K562 (cell line): ENCODE data around the gene TMEM127. TPM values are rescaled to one million over a fixed set of nuclear protein-coding genes. Genes with fewer than 3 reads are reported as not detected.

Source experiments
- ATAC-seq: fragments of 200-7000 bp; cut with Tn5 transposase; 3 replicates; pipeline ENCODE4 v1.9.1; 2020; ENCODE audit warnings: moderate library complexity
- BruUV-seq: library from RNA; stranded (reverse); fragments of 400-500 nt; replicated peaks from 2 replicates; lab custom pipeline; 2021; lab: Mats Ljungman, UMichigan
- CTCF ChIA-PET: fragments of 300-600 bp; formaldehyde crosslinking; extraction: SDS; loops from one replicate; lab custom pipeline; 2021; ENCODE audit warnings: low intra/inter-chr PET ratio; lab: Yijun Ruan, JAX
- POLR2A ChIA-PET: fragments of 300-600, 350-650 bp; sonication (Branson Sonifier 250); formaldehyde crosslinking; extraction: SDS; loops from one replicate; lab custom pipeline; 2021; ENCODE audit warnings: antibody characterized with exemption, inconsistent platforms; lab: Yijun Ruan, JAX
- DNase-seq, 4 experiments: peaks; one replicate each; pipeline versions ENCODE4 v3.0.0 to v3.0.0-alpha.2; 2011 to 2018; ENCODE audit warnings: low spot score in 3 of 4, mixed read lengths in 3 of 4; ENCODE audit errors: extremely low read depth in 1 of 4
- FAIRE-seq: peaks from 2 replicates; lab custom pipeline; 2011; peaks lifted over from hg19 to GRCh38; lab: Jason Lieb, UNC
- H2AFZ ChIP-seq: 2 replicates; pipeline ENCODE4 v1.6.0; 2011; ENCODE audit warnings: low read depth, low read length, control low read depth, inconsistent platforms
- H3K27ac ChIP-seq: fragments of 200-600 bp; 3 replicates; pipeline ENCODE4 v1.8.0; 2011; ENCODE audit warnings: low read depth, mild to moderate bottlenecking, control low read depth, inconsistent platforms, low read length, moderate library complexity, mixed read lengths; ENCODE audit errors: extremely low read depth
- H3K27me3 ChIP-seq, 2 experiments: fragments of 300-600 bp in 1 of 2; 2 replicates in 1 of 2; 3 replicates in 1 of 2; pipeline versions ENCODE4 v1.6.0 to v1.8.0; 2011; ENCODE audit warnings: inconsistent platforms in 2 of 2, low read length in 2 of 2, mild to moderate bottlenecking in 1 of 2, mixed read lengths in 1 of 2, moderate library complexity in 1 of 2; ENCODE audit not compliant: control insufficient read depth in 2 of 2, insufficient read depth in 2 of 2
- H3K36me3 ChIP-seq: fragments of 300-600 bp; 3 replicates; pipeline ENCODE4 v1.8.0; 2011; ENCODE audit warnings: mild to moderate bottlenecking, low read length, inconsistent platforms; ENCODE audit not compliant: control insufficient read depth, insufficient read depth
- H3K4me1 ChIP-seq, 2 experiments: fragments of 200-600 bp in 1 of 2; replicated peaks in 1 of 2; 2 replicates in 1 of 2; 3 replicates in 1 of 2; pipeline versions ENCODE4 v1.5.1 to v1.8.0; 2011; ENCODE audit warnings: inconsistent platforms in 2 of 2, low read length in 2 of 2, mild to moderate bottlenecking in 1 of 2, mixed read lengths in 1 of 2, moderate library complexity in 1 of 2; ENCODE audit not compliant: control insufficient read depth in 2 of 2, insufficient read depth in 2 of 2
- H3K4me2 ChIP-seq: 2 replicates; pipeline ENCODE4 v1.6.1; 2011; ENCODE audit warnings: low read length, control low read depth, inconsistent platforms, mixed read lengths; ENCODE audit not compliant: insufficient read depth
- H3K4me3 ChIP-seq: fragments of 200-600 bp; sonication (generic), shearing (Covaris generic); 2 replicates; pipeline ENCODE4 v1.5.1; 2016; ENCODE audit warnings: control low read depth, inconsistent platforms
- H3K79me2 ChIP-seq: fragments of 200-600 bp; 3 replicates; pipeline ENCODE4 v1.8.0; 2011; ENCODE audit warnings: low read length, inconsistent platforms; ENCODE audit not compliant: control insufficient read depth, insufficient read depth
- H3K9ac ChIP-seq, 2 experiments: 2 replicates each; pipeline versions ENCODE4 v1.6.0 to v1.6.1; 2011; ENCODE audit warnings: low read depth in 2 of 2, low read length in 2 of 2, control low read depth in 1 of 2, inconsistent platforms in 1 of 2, mild to moderate bottlenecking in 1 of 2, mixed read lengths in 1 of 2; ENCODE audit not compliant: insufficient read depth in 1 of 2
- H3K9me1 ChIP-seq: one replicate; pipeline ENCODE4 v1.6.0; 2011; ENCODE audit warnings: inconsistent platforms, mild to moderate bottlenecking, low read length, moderate library complexity; ENCODE audit not compliant: control insufficient read depth, insufficient read depth
- H3K9me3 ChIP-seq: replicated peaks from 2 replicates; pipeline ENCODE4 v1.5.1; 2011; ENCODE audit warnings: low read depth, low read length, inconsistent platforms; ENCODE audit not compliant: control insufficient read depth, insufficient read depth
- H4K20me1 ChIP-seq: replicated peaks from 2 replicates; pipeline ENCODE4 v1.6.1; 2011; ENCODE audit warnings: low read length, inconsistent platforms, mixed read lengths; ENCODE audit not compliant: control insufficient read depth, insufficient read depth
- KLF6 ChIP-seq: fragments of 250-450 bp; sonication (Bioruptor Pico); IDR thresholded peaks from 2 replicates; pipeline ENCODE4 v1.4.0; 2020; ENCODE audit warnings: mild to moderate bottlenecking, moderate library complexity, borderline replicate concordance
- NR2F6 ChIP-seq: fragments of 450-650 bp; formaldehyde crosslinking; IDR thresholded peaks from 2 replicates; pipeline ENCODE4 v1.4.0; 2020; ENCODE audit warnings: mild to moderate bottlenecking
- POLR2A ChIP-seq: fragments of 450-650 bp; conservative IDR thresholded peaks from 2 replicates; pipeline ENCODE4 v1.6.1; 2016
- TFAP4 ChIP-seq: sonication (generic); formaldehyde crosslinking; IDR thresholded peaks from 2 replicates; pipeline ENCODE4 v1.8.0; 2022; ENCODE audit warnings: missing genetic modification reagents, mild to moderate bottlenecking, moderate library complexity, borderline replicate concordance
- ZBTB43 ChIP-seq: sonication (generic); formaldehyde crosslinking; IDR thresholded peaks from 2 replicates; pipeline ENCODE4 v1.8.0; 2023; ENCODE audit warnings: mild to moderate bottlenecking, missing genetic modification reagents
- WGBS: fragments of 100-300 bp; shearing (Covaris generic); methylation state at CpG from one replicate; pipeline ENCODE4 v1.1.6; 2016; ENCODE audit warnings: low coverage, mixed read lengths; ENCODE audit not compliant: insufficient coverage; ENCODE audit errors: missing lambda C conversion rate; 5-methylcytosine and 5-hydroxymethylcytosine counted together
- in situ Hi-C: fragments of 300-500 bp; cut with MboI; formaldehyde crosslinking; loops from 4 replicates; pipeline ENCODE4 v1.15.0; 2018; ENCODE audit warnings: inconsistent platforms, mixed read lengths
- intact Hi-C: fragments of 100-400 bp; cut with micrococcal nuclease; formaldehyde crosslinking; loops from 2 replicates; pipeline ENCODE4 v1.14.2; 2022
- polyA plus RNA-seq, 8 experiments: library from polyadenylated mRNA; depleted of rRNA in 4 of 8; stranded (reverse) in 5 of 8; unstranded in 3 of 8; fragments of >200 nt; fragmentation: Nextera tagmentation in 2 of 8; fragmentation: Illumina TruSeq in 1 of 8; extraction: Ambion mirVana in 2 of 8; extraction: Trizol in 1 of 8; gene quantifications; 2 replicates each; pipeline versions ENCODE4 v1.2.1 to v1.2.3, GENCODE V29; 2011 to 2014; ENCODE audit warnings: inconsistent platforms in 1 of 8, missing spikeins in 1 of 8
- total RNA-seq, 7 experiments: library from RNA; depleted of rRNA in 6 of 7; stranded (reverse); fragments of >200 nt in 6 of 7; fragmentation: Illumina TruSeq in 2 of 7; extraction: Trizol in 2 of 7; gene quantifications; 2 replicates each; pipeline versions ENCODE4 v1.2.1 to v1.2.3, GENCODE V29; 2011 to 2021; ENCODE audit warnings: low replicate concordance in 1 of 7

Gene TMEM127
- total and polyA plus RNA-seq, 9 of the 15 experiments (the other 6 are each of a cell fraction or from before 2014, with no cell fraction given), result 1.7 to 20.0 (median 9.9) TPM

- BruUV-seq, result no TSS peak
- Histone ChIP-seq H3K27ac (no peak overlapping the region), H3K4me3 (no peak overlapping the region), H3K9me1 (no peaks in the 10 kb centered on the region), H4K20me1 (no peaks in the 10 kb centered on the region)
- FAIRE-seq (no peak), ATAC-seq (no peak)
- POLR2A ChIA-PET, result interaction anchor here (1.0 kb wide), 1 partner anchor 18 kb away, joined by 3 read pairs; no protein-coding TSS in a partner anchor
- TF ChIP-seq TFAP4, result no peak
- TF ChIP-seq ZBTB43 (CRISPR knock-in tag), result no peak
- TF ChIP-seq POLR2A, result no peak
- TF ChIP-seq NR2F6 (CRISPR knock-in tag), result no peak
- TF ChIP-seq KLF6, result no peak
- TF ChIP-seq, all 486 proteins: peak for 0
- 70% methylated on average over 13 of the region's 13 CpGs for WGBS
- intact Hi-C loops (no loop called here), in situ Hi-C loops (no loop called here)
- no peaks in the 10 kb centered on the region for H3K79me2 ChIP-seq
- no peak for DNase-seq
- CTCF ChIA-PET, result no interaction called here
- H3K9me3 ChIP-seq, result no peaks in the 10 kb centered on the region
- no peaks in the 10 kb centered on the region for H3K27me3 ChIP-seq
- no peaks in the 10 kb centered on the region; a peak in 1 of 5 replicates for H3K4me1 ChIP-seq
- no peak overlapping the region for H3K4me2 ChIP-seq
- H2AFZ ChIP-seq, result no peak overlapping the region
- H3K9ac ChIP-seq, result no peak overlapping the region
- no peaks in the 10 kb centered on the region for H3K36me3 ChIP-seq
These were observed 47.2 kb downstream of the TMEM127 start for GRCh38 chr2:96218508-96219131.
